Subcutaneous adipose tissue (tissue), 4 donors: ENCODE measurements around the gene OR2A2. TPM values are rescaled to one million over a fixed set of nuclear protein-coding genes. Genes with fewer than 3 reads are reported as not detected.

Source experiments
- CTCF ChIP-seq: fragments of 450-650 bp; IDR thresholded peaks from one replicate; pipeline ENCODE4 v1.5.1; 2016; ENCODE audit warnings: low read depth, mild to moderate bottlenecking, control low read depth, antibody characterized with exemption, moderate library complexity
- small RNA-seq: library from RNA; depleted of rRNA; stranded (forward); fragments of <200 nt; gene quantifications from one replicate; pipeline ENCODE3, GENCODE V24; 2016
- total RNA-seq, 4 donors: library from RNA; depleted of rRNA; stranded (reverse); fragments of >200 nt; gene quantifications; one replicate each; pipeline ENCODE4 v1.1.0, GENCODE V29; 2016

Gene OR2A2
- total RNA-seq, 4 donors from 2014 or later = not detected

GRCh38 chr7:144134116-144134515, 24.7 kb downstream of the OR2A2 start:
- TF ChIP-seq CTCF = no peak

- no peak for TF ChIP-seq CTCF
These were observed 28.1 kb downstream of the OR2A2 start for GRCh38 chr7:144137501-144137900.

- no peak for TF ChIP-seq CTCF
These were observed 32.8 kb downstream of the OR2A2 start for GRCh38 chr7:144142187-144142586.

GRCh38 chr7:144144426-144144825, 35.0 kb downstream of the OR2A2 start:
- no peak for TF ChIP-seq CTCF

- no peak for TF ChIP-seq CTCF
These were observed 38.9 kb downstream of the OR2A2 start for GRCh38 chr7:144148224-144148827.

- no peak for TF ChIP-seq CTCF
These were observed 49.5 kb downstream of the OR2A2 start for GRCh38 chr7:144158861-144159260.

Small RNA genes within 50 kb of the gene (small RNA-seq; reads per million reads assigned to genes)
- gene OR2A41P = not detected

Other genes starting within 250 kb of the OR2A2 start
- gene TCAF1, start 207.4 kb upstream of the OR2A2 start, total RNA-seq = 10 to 100 TPM; 30.0 to 59.5 (median 39.5) TPM
- gene OR2F2, start 174.3 kb upstream of the OR2A2 start, total RNA-seq = not detected
- gene OR2F1, start 154.7 kb upstream of the OR2A2 start, total RNA-seq = not detected
- not detected for gene OR6B1, start 109.3 kb upstream of the OR2A2 start, total RNA-seq
- not detected for gene OR2A5, start 60.6 kb upstream of the OR2A2 start, total RNA-seq
- gene OR2A25, start 39.8 kb upstream of the OR2A2 start, total RNA-seq = not detected
- gene OR2A12, start 23.3 kb upstream of the OR2A2 start, total RNA-seq = not detected
- gene OR2A14, start 13.6 kb downstream of the OR2A2 start, total RNA-seq = not detected
- 1 to 10 TPM in 3 of 4 donors, under 1 TPM in 1; 0.75 to 2.3 (median 1.6) TPM for gene CTAGE4, start 73.9 kb downstream of the OR2A2 start, total RNA-seq
- gene ARHGEF35, start 86.2 kb downstream of the OR2A2 start, total RNA-seq = 1 to 10 TPM; 2.8 to 4.9 (median 4.3) TPM
- under 1 TPM in 2 of 4 donors, not detected in 2; 0.19 to 0.44 TPM for gene OR2A42, start 130.0 kb downstream of the OR2A2 start, total RNA-seq
- gene OR2A7, start 155.2 kb downstream of the OR2A2 start, total RNA-seq = 1 to 10 TPM; 2.4 to 4.9 (median 3.7) TPM
- under 1 TPM; 0.49 to 0.88 (median 0.72) TPM for gene CTAGE8, start 159.7 kb downstream of the OR2A2 start, total RNA-seq
- gene OR2A1, start 202.8 kb downstream of the OR2A2 start, total RNA-seq = under 1 TPM in 3 of 4 donors, not detected in 1; 0.34 to 0.66 (median 0.65) TPM
- gene ARHGEF5, start 245.8 kb downstream of the OR2A2 start, total RNA-seq = 1 to 10 TPM; 3.9 to 6.8 (median 6.8) TPM